DMS114 treated with DMSO at 0.1 percent for 48 hours (cell line): Measurements from ENCODE around the gene LRRC3B.

ENCODE experiments used
- DNase-seq: peaks from one replicate; lab custom pipeline; 2025; ENCODE audit not compliant: unreplicated experiment; lab: John Stamatoyannopoulos, UW

The LRRC3B gene

DNA sequence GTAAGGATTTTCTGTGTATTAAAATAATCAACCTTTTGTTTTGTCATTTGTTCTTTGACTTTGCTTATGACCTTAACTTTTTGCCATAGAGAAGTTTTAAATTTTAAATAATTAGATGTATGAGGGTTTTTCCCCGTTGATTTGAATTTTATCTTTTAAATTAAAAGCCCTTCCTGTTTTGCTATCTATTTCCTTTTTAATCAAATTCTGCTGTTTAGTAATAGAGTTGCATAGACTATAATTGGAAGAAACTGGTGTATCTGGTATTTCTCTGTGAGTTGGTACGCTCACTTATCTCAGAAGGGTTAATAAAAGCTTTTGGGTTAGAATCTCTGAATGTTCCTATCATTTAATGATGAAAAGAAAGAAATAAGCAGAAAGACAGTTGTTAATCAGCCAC is 82.2 kb downstream of the LRRC3B start:
- no peak for DNase-seq

GRCh38 chr3:26708501-26708900 is 85.9 kb downstream of the LRRC3B start:
- DNase-seq = no peak

GRCh38 chr3:26712211-26713026 is 89.8 kb downstream of the LRRC3B start:
- DNase-seq = peak; percentile 24

GRCh38 chr3:26713091-26713490 is 90.5 kb downstream of the LRRC3B start:
- no peak for DNase-seq

- DNase-seq = no peak
These were observed 91.9 kb downstream of the LRRC3B start for GRCh38 chr3:26714485-26714884.

DNA sequence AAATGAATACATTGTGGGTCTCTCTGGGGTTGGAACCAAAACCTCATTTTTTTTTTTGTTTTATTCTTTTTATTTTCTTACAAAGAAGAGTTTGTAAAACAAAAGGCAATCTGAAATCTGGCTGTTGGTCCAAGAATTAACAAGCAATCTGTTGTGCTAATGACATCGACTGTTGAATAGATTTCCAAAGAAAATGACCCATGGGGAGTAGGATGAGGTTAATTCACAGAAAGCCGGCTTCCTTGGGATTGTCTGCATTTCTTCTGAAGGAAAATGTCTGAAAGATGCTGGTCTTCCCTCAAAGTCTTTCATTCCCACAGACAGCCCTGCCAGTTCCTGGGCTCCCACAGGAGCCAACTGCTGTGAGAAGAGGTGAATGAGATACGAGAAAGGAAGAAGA is 92.9 kb downstream of the LRRC3B start:
- DNase-seq = no peak

- no peak for DNase-seq
These were observed 95.7 kb downstream of the LRRC3B start for GRCh38 chr3:26718315-26718714.

GRCh38 chr3:26719134-26719533 is 96.6 kb downstream of the LRRC3B start:
- DNase-seq = no peak

DNA sequence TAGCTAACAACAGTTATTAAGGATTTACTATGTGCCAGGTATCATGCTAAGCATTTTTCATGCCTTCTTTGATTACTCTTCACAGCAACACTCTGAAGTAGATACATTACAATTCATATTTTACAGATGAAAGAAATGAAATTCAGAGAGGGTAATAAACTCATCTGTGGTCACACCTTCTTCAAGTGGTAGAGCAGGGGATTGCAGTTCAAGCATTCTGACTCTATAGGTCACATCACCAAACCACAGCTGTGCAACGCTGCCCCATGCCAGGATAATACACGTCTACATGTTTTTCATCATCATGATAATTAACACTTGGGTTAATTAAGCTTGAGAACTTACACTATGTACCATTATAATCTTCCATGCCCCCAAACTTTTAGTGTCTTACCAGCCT is 98.5 kb downstream of the LRRC3B start:
- DNase-seq = no peak

- DNase-seq = no peak
These were observed 109.3 kb downstream of the LRRC3B start for GRCh38 chr3:26731843-26732242.

DNA sequence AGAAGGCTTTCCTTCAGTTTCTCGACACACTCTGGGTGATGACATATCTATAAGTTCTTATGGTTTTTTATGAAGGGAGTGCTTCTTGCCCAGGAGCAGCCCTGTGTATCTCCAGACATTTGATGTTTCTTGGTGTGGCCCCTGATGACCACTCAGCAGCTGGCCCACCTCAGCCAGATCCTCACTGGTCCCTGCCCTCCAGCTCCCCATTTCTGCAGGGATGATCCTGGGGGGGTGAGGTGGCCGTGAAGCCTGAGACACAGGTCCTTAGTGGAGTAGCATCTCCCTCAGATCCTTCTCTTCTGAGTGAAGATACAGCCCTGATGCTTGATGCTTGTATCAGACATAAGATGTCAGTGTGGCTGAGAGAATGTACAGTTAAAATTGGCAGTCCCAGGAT is 127.7 kb downstream of the LRRC3B start:
- DNase-seq = no peak

DNA sequence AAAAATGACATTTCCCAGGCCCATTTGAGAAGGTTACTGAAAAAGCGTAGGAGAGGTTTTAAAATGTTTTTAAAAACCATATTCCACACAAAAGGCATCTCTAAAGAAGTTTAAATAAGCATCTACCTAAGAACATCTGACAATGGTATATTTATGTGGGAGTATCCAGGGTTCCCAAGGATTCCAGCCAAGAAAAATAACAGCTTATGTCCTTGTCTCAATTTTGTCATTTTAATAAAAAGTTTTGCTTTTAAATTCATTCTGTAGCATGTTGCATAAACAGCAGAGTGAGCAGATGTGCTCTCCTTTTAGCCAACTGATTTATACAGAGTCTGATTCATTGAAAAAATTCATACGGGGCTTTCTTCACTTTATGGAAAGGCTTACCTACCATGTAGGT is 129.9 kb downstream of the LRRC3B start:
- DNase-seq = no peak

- no peak for DNase-seq
These were observed 130.5 kb downstream of the LRRC3B start for GRCh38 chr3:26753095-26753494.

- no peak for DNase-seq
These were observed 135.4 kb downstream of the LRRC3B start for GRCh38 chr3:26757978-26758377.
